ENCODE data around the gene RANBP10. TPM values are rescaled to one million over a fixed set of nuclear protein-coding genes. Genes with fewer than 3 reads are reported as not detected.
"Not testable (repeated sequence)": the region's sequence is repeated elsewhere in the genome, so short reads cannot be mapped to it uniquely, and the experiment has no call there.

RANBP10 gene
- total RNA-seq, 2 donors from 2014 or later, result 16.9 to 20.5 TPM

GRCh38 chr16:67760206-67760955, 46.0 kb downstream of the RANBP10 start:
- DNase-seq (no peak), ATAC-seq (peak; percentile 46)

GRCh38 chr16:67758966-67759365, 47.4 kb downstream of the RANBP10 start:
- DNase-seq (no peak), ATAC-seq (no peak)
- intact Hi-C loops (cut with DNase I, micrococcal nuclease), result no loop called here

More at GRCh38 chr16:67760206-67760955, 46.0 kb downstream of the RANBP10 start:
- intact Hi-C loops (cut with DNase I, micrococcal nuclease), result no loop called here

- DNase-seq (no peak), ATAC-seq (no peak)
- intact Hi-C loops (cut with DNase I, micrococcal nuclease), result no loop called here
Measured at GRCh38 chr16:67758006-67758405, 48.4 kb downstream of the RANBP10 start.

- DNase-seq (no peak), ATAC-seq (no peak)
- intact Hi-C loops (cut with DNase I, micrococcal nuclease), result no loop called here
Measured at GRCh38 chr16:67752641-67753040, 53.7 kb downstream of the RANBP10 start.

- DNase-seq; ATAC-seq; intact Hi-C loops (cut with DNase I, micrococcal nuclease): not testable (repeated sequence)
Measured at GRCh38 chr16:67751331-67751730, 55.0 kb downstream of the RANBP10 start.

- DNase-seq (no peak), ATAC-seq (no peak)
- intact Hi-C loops (cut with DNase I, micrococcal nuclease), result no loop called here
Measured at GRCh38 chr16:67750466-67750865, 55.9 kb downstream of the RANBP10 start.

GRCh38 chr16:67749436-67750078, 56.8 kb downstream of the RANBP10 start:
- intact Hi-C loops (cut with DNase I, micrococcal nuclease), result no loop called here
- no peak for DNase-seq
- no peak for ATAC-seq

- intact Hi-C loops (cut with DNase I, micrococcal nuclease), result no loop called here
- ATAC-seq (peak; percentile 75), DNase-seq (no peak)
Measured at GRCh38 chr16:67748834-67749233, 57.5 kb downstream of the RANBP10 start.

- ATAC-seq (no peak), DNase-seq (no peak)
- intact Hi-C loops (cut with DNase I, micrococcal nuclease), result no loop called here
Measured at GRCh38 chr16:67746846-67747245, 59.5 kb downstream of the RANBP10 start.

GRCh38 chr16:67741118-67741517, 65.2 kb downstream of the RANBP10 start:
- intact Hi-C loops (cut with DNase I, micrococcal nuclease), result no loop called here
- no peak for DNase-seq
- ATAC-seq, result no peak

GRCh38 chr16:67740391-67740790, 66.0 kb downstream of the RANBP10 start:
- intact Hi-C loops (cut with DNase I, micrococcal nuclease), result no loop called here
- no peak for ATAC-seq
- DNase-seq, result no peak

- DNase-seq (no peak), ATAC-seq (peak; percentile 75)
- intact Hi-C loops (cut with DNase I, micrococcal nuclease), result no loop called here
Measured at GRCh38 chr16:67736858-67737257, 69.5 kb downstream of the RANBP10 start.

- DNase-seq, result no peak
- no peak for ATAC-seq
- intact Hi-C loops (cut with DNase I, micrococcal nuclease), result no loop called here
Measured at GRCh38 chr16:67734731-67735201, 71.6 kb downstream of the RANBP10 start.

GRCh38 chr16:67733734-67734470, 72.5 kb downstream of the RANBP10 start:
- no peak for ATAC-seq
- DNase-seq, result no peak

GRCh38 chr16:67731753-67732095, 74.6 kb downstream of the RANBP10 start:
- no peak for ATAC-seq
- DNase-seq, result no peak
- intact Hi-C loops (cut with DNase I, micrococcal nuclease), result no loop called here

More at GRCh38 chr16:67733734-67734470, 72.5 kb downstream of the RANBP10 start:
- intact Hi-C loops (cut with DNase I, micrococcal nuclease), result no loop called here

GRCh38 chr16:67731071-67731752, 75.1 kb downstream of the RANBP10 start:
- ATAC-seq, result no peak
- intact Hi-C loops (cut with DNase I, micrococcal nuclease), result no loop called here
- DNase-seq, result no peak

GRCh38 chr16:67730326-67730725, 76.0 kb downstream of the RANBP10 start:
- no peak for DNase-seq
- intact Hi-C loops (cut with DNase I, micrococcal nuclease), result no loop called here
- ATAC-seq, result no peak

- intact Hi-C loops (cut with DNase I, micrococcal nuclease), result no loop called here
- ATAC-seq, result no peak
- DNase-seq, result no peak
Measured at GRCh38 chr16:67729636-67730248, 76.6 kb downstream of the RANBP10 start.
